ENCODE results near the gene SREBF1. TPM values are rescaled to one million over a fixed set of nuclear protein-coding genes. Genes with fewer than 3 reads are reported as not detected.

Gene SREBF1
- total RNA-seq: 79.2 and 113 TPM in 2 replicates

DNA sequence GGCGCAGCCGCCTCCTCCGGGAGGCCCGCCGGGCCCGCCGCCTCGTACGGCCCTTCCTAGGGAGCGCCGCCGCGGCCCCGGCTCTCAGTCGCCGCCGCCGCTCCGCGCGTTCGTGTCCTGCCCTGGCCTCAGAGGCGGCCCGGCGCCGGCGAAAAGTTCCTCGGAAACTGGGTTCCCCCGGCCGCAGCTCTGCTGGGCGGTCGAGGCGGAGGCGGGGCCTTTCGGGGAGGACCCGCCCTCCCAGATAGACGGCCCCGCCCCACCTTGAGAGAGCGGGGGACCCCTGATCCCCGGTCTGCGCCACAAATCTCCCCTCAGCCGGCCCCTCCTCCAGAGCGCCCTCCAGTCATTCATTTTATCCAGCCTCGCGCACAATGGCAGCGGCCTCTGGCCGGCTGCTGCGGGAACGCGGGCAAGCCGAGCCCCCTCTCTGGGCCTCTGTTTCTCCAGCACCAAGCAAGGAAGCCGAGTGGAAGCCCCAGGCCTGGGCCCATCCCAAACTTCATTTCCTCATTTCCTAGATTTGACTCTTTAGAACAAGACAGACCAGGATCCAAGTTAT is at the start of gene SREBF1:
TSS of gene SREBF1 (minus strand) at position 169 of the 562 bp plus-strand sequence. CDS start 169 bp downstream, outside the sequence.

Other genes starting within 250 kb of the SREBF1 start
- gene PEMT, start 245.3 kb downstream of the SREBF1 start, total RNA-seq: 24.7 and 51.2 TPM in 2 replicates
- 15.0 and 30.3 TPM in 2 replicates for gene RAI1, start 155.5 kb downstream of the SREBF1 start, total RNA-seq
- 15.6 and 21.5 TPM in 2 replicates for gene TOM1L2, start 135.4 kb upstream of the SREBF1 start, total RNA-seq
- gene DRC3, start 135.9 kb upstream of the SREBF1 start, total RNA-seq: 0.40 and 1.4 TPM in 2 replicates
- gene ATPAF2, start 202.2 kb upstream of the SREBF1 start, total RNA-seq: 9.4 and 17.6 TPM in 2 replicates
- gene GID4, start 202.4 kb upstream of the SREBF1 start, total RNA-seq: 7.8 and 16.8 TPM in 2 replicates